K562 (cell line): ENCODE results near the gene DLST. TPM values are rescaled to one million over a fixed set of nuclear protein-coding genes. Genes with fewer than 3 reads are reported as not detected.
A peak's percentile ranks its signal among the peaks of the same experiment; 100 is the strongest.

Experiments
- CEBPB ChIP-seq: fragments of 450-650 bp; IDR thresholded peaks from 2 replicates; pipeline ENCODE4 v1.6.1; 2016; ENCODE audit warnings: missing genetic modification characterization, missing compliant biosample characterization
- CREM ChIP-seq: IDR thresholded peaks from 2 replicates; pipeline ENCODE4 v1.6.1; 2014; ENCODE audit warnings: antibody characterized with exemption, low read depth
- ESRRA ChIP-seq: fragments of 450-650 bp; IDR thresholded peaks from 2 replicates; pipeline ENCODE4 v1.6.1; 2014; ENCODE audit warnings: low read depth, mild to moderate bottlenecking, moderate library complexity, borderline replicate concordance
- GTF2E2 ChIP-seq: fragments of 200-800 bp; sonication (Bioruptor generic); IDR thresholded peaks from 2 replicates; pipeline ENCODE4 v1.6.1; 2016; ENCODE audit warnings: missing genetic modification characterization, missing compliant biosample characterization
- HDAC1 ChIP-seq, 2 experiments: fragments of 450-650 bp; IDR thresholded peaks; 2 replicates each; pipeline ENCODE4 v1.6.1; 2016 to 2017; ENCODE audit warnings: inconsistent platforms in 1 of 2, mild to moderate bottlenecking in 1 of 2, moderate library complexity in 1 of 2
- HLTF ChIP-seq: fragments of 450-650 bp; IDR thresholded peaks from 2 replicates; pipeline ENCODE4 v1.6.1; 2016
- KLF16 ChIP-seq: IDR thresholded peaks from 2 replicates; pipeline ENCODE4 v1.6.1; 2016; ENCODE audit warnings: antibody characterized with exemption
- MED1 ChIP-seq: sonication (generic); formaldehyde crosslinking; IDR thresholded peaks from 2 replicates; pipeline ENCODE4 v1.8.1; 2023; ENCODE audit warnings: missing genetic modification reagents, borderline replicate concordance
- PML ChIP-seq: IDR thresholded peaks from 2 replicates; pipeline ENCODE4 v1.6.1; 2012; ENCODE audit warnings: low read length, inconsistent platforms
- POLR2AphosphoS5 ChIP-seq: IDR thresholded peaks from 2 replicates; pipeline ENCODE4 v1.6.1; 2011; ENCODE audit warnings: mild to moderate bottlenecking, low read depth, low read length, moderate library complexity; ENCODE audit not compliant: control insufficient read depth, insufficient read depth
- PTTG1 ChIP-seq: fragments of 450-650 bp; IDR thresholded peaks from 2 replicates; pipeline ENCODE4 v1.6.1; 2016; ENCODE audit warnings: low read depth, mild to moderate bottlenecking, missing genetic modification characterization, missing compliant biosample characterization
- PURB ChIP-seq: sonication (generic); formaldehyde crosslinking; IDR thresholded peaks from 2 replicates; pipeline ENCODE4 v1.9.0; 2021; ENCODE audit warnings: low read depth, mild to moderate bottlenecking, missing genetic modification reagents
- RBM25 ChIP-seq: fragments of 200-400 bp; formaldehyde crosslinking; IDR thresholded peaks from 2 replicates; pipeline ENCODE4 v1.6.1; 2018; ENCODE audit warnings: low read length, low read depth, moderate library complexity; ENCODE audit not compliant: severe bottlenecking
- SP2 ChIP-seq: IDR thresholded peaks from 2 replicates; pipeline ENCODE4 v1.6.1; 2011; ENCODE audit warnings: mild to moderate bottlenecking, low read depth, low read length, moderate library complexity; ENCODE audit not compliant: poor library complexity, severe bottlenecking; ENCODE audit errors: extremely low read depth
- SRSF9 ChIP-seq: fragments of 200-400 bp; formaldehyde crosslinking; IDR thresholded peaks from 2 replicates; pipeline ENCODE4 v1.6.1; 2017; ENCODE audit warnings: low read depth, low read length, borderline replicate concordance
- TBP ChIP-seq: optimal IDR thresholded peaks from 2 replicates; pipeline ENCODE3; 2011; ENCODE audit warnings: low read depth, low read length, improper control_type of control experiment
- TCF3 ChIP-seq: sonication (generic); formaldehyde crosslinking; IDR thresholded peaks from 2 replicates; pipeline ENCODE4 v1.4.0; 2020; ENCODE audit warnings: mild to moderate bottlenecking, missing genetic modification reagents
- TSC22D4 ChIP-seq: fragments of 450-650 bp; IDR thresholded peaks from 2 replicates; pipeline ENCODE4 v1.6.1; 2016; ENCODE audit warnings: missing genetic modification characterization, missing biosample characterization, control low read depth
- WHSC1 ChIP-seq: IDR thresholded peaks from one replicate; pipeline ENCODE4 v1.6.1; 2012; ENCODE audit warnings: low read length, control low read depth, inconsistent platforms
- ZFP30 ChIP-seq: fragments of 250-450 bp; sonication (Bioruptor Pico); IDR thresholded peaks from 2 replicates; pipeline ENCODE4 v1.8.0; 2022; ENCODE audit warnings: moderate library complexity, mild to moderate bottlenecking, inconsistent platforms, borderline replicate concordance
- ZNF217 ChIP-seq: sonication (generic); formaldehyde crosslinking; IDR thresholded peaks from 2 replicates; pipeline ENCODE4 v1.8.0; 2022; ENCODE audit warnings: mild to moderate bottlenecking, missing genetic modification reagents
- ZNF583 ChIP-seq: fragments of 250-450 bp; sonication (Bioruptor Pico); IDR thresholded peaks from 2 replicates; pipeline ENCODE4 v1.4.0; 2020
- ZNF696 ChIP-seq: fragments of 250-450 bp; sonication (Bioruptor Pico); conservative IDR thresholded peaks from 2 replicates; pipeline ENCODE4 v1.4.0; 2020; ENCODE audit warnings: mild to moderate bottlenecking, moderate library complexity
- ZNF707 ChIP-seq: fragments of 250-450 bp; sonication (Bioruptor Pico); conservative IDR thresholded peaks from 2 replicates; pipeline ENCODE4 v1.8.0; 2022; ENCODE audit warnings: inconsistent platforms, mild to moderate bottlenecking, moderate library complexity
- ZZZ3 ChIP-seq: fragments of 450-650 bp; IDR thresholded peaks from 2 replicates; pipeline ENCODE4 v1.6.1; 2016; ENCODE audit warnings: antibody characterized with exemption, mild to moderate bottlenecking, moderate library complexity
- polyA plus RNA-seq, 8 experiments: library from polyadenylated mRNA; depleted of rRNA in 4 of 8; stranded (reverse) in 5 of 8; unstranded in 3 of 8; fragments of >200 nt; fragmentation: Nextera tagmentation in 2 of 8; fragmentation: Illumina TruSeq in 1 of 8; extraction: Ambion mirVana in 2 of 8; extraction: Trizol in 1 of 8; gene quantifications; 2 replicates each; pipeline versions ENCODE4 v1.2.1 to v1.2.3, GENCODE V29; 2011 to 2014; ENCODE audit warnings: inconsistent platforms in 1 of 8, missing spikeins in 1 of 8
- total RNA-seq, 7 experiments: library from RNA; depleted of rRNA in 6 of 7; stranded (reverse); fragments of >200 nt in 6 of 7; fragmentation: Illumina TruSeq in 2 of 7; extraction: Trizol in 2 of 7; gene quantifications; 2 replicates each; pipeline versions ENCODE4 v1.2.1 to v1.2.3, GENCODE V29; 2011 to 2021; ENCODE audit warnings: low replicate concordance in 1 of 7
- TF ChIP-seq, protein P1 (sequence below): fragments of 450-650 bp; formaldehyde crosslinking; IDR thresholded peaks from 2 replicates; pipeline ENCODE4 v1.4.0; 2020; ENCODE audit warnings: mild to moderate bottlenecking
- TF ChIP-seq, protein P2 (sequence below): sonication (generic); formaldehyde crosslinking; IDR thresholded peaks from 2 replicates; pipeline ENCODE4 v1.8.0; 2022; ENCODE audit warnings: mild to moderate bottlenecking, missing genetic modification reagents, borderline replicate concordance
- TF ChIP-seq, protein P3 (sequence below): fragments of 250-450 bp; sonication (Bioruptor Pico); IDR thresholded peaks from 2 replicates; pipeline ENCODE4 v1.4.0; 2020; ENCODE audit warnings: mild to moderate bottlenecking

Gene DLST
- total and polyA plus RNA-seq, 9 of the 15 experiments (the other 6 are each of a cell fraction or from before 2014, with no cell fraction given) = 3.0 to 73.7 (median 45.4) TPM

DNA sequence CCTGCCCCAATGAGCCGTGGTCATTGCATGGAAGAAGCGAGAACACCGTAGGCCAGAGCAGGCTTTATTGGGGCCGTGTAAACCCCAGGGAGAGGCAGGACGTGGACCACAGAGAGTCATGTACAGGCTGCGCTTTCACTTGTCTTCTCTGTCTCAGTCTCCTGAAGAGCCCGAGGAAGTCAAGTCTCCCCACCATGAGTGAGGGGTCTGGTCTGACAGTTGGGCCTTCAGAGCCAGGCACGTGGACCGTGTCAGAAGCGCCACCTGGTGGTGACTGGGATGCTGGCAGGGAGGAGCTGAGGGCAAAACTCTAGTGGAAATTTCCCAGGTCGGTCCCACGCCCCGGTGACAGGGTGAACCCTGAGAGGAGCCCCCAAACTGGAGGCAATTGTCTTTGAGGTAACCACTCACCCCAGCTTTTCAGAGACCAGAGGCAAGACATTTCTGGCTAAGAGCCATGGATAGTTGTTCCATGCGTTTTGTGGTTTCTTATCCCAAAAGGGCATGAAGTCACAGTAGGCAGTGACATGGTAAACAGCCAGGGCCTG, 24.0 kb downstream of the DLST start (continued):
- TF ChIP-seq POLR2AphosphoS5 (peak; percentile 55; the same call in 1 of the 2 replicates), HDAC1 (IDR thresholded peaks at IDR 0.05) (0 out of 4 replicates have a peak, but pooled peaks of 1 of the 2 experiments have one; percentile 30), PURB (CRISPR knock-in tag) (no peak), MED1 (CRISPR knock-in tag) (no peak), ZNF583 (CRISPR knock-in tag) (no peak), CREM (peak; percentile 57; the same call in 1 of the 2 replicates), PTTG1 (no peak), TBP (no peak), HLTF (no peak), GTF2E2 (tag) (no peak), ZFP30 (CRISPR knock-in tag) (no peak), SP2 (no peak), ZNF707 (CRISPR knock-in tag) (no peak), CEBPB (tag) (no peak), PML (no peak), RBM25 (no peak), SRSF9 (no peak), TCF3 (CRISPR knock-in tag) (no peak), ZNF696 (CRISPR knock-in tag) (no peak), ESRRA (no peak), WHSC1 (no peak), ZZZ3 (no peak), TSC22D4 (no peak), KLF16 (peak; percentile 47; the same call in 1 of the 2 replicates), ZNF217 (CRISPR knock-in tag) (no peak)
- TF ChIP-seq, protein P1, sequence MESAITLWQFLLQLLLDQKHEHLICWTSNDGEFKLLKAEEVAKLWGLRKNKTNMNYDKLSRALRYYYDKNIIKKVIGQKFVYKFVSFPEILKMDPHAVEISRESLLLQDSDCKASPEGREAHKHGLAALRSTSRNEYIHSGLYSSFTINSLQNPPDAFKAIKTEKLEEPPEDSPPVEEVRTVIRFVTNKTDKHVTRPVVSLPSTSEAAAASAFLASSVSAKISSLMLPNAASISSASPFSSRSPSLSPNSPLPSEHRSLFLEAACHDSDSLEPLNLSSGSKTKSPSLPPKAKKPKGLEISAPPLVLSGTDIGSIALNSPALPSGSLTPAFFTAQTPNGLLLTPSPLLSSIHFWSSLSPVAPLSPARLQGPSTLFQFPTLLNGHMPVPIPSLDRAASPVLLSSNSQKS (CRISPR knock-in tag) = no peak
- TF ChIP-seq, protein P2, sequence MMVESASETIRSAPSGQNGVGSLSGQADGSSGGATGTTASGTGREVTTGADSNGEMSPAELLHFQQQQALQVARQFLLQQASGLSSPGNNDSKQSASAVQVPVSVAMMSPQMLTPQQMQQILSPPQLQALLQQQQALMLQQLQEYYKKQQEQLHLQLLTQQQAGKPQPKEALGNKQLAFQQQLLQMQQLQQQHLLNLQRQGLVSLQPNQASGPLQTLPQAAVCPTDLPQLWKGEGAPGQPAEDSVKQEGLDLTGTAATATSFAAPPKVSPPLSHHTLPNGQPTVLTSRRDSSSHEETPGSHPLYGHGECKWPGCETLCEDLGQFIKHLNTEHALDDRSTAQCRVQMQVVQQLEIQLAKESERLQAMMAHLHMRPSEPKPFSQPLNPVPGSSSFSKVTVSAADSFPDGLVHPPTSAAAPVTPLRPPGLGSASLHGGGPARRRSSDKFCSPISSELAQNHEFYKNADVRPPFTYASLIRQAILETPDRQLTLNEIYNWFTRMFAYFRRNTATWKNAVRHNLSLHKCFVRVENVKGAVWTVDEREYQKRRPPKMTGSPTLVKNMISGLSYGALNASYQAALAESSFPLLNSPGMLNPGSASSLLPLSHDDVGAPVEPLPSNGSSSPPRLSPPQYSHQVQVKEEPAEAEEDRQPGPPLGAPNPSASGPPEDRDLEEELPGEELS (CRISPR knock-in tag) = no peak
- TF ChIP-seq, protein P3, sequence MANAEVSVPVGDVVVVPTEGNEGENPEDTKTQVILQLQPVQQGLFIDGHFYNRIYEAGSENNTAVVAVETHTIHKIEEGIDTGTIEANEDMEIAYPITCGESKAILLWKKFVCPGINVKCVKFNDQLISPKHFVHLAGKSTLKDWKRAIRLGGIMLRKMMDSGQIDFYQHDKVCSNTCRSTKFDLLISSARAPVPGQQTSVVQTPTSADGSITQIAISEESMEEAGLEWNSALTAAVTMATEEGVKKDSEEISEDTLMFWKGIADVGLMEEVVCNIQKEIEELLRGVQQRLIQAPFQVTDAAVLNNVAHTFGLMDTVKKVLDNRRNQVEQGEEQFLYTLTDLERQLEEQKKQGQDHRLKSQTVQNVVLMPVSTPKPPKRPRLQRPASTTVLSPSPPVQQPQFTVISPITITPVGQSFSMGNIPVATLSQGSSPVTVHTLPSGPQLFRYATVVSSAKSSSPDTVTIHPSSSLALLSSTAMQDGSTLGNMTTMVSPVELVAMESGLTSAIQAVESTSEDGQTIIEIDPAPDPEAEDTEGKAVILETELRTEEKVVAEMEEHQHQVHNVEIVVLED = no peak
